ENCODE measurements around the gene TSPAN7.

The TSPAN7 gene

GRCh38 chrX:38649674-38650647 is 88.6 kb downstream of the TSPAN7 start:
- no peak overlapping the region for H3K4me3 ChIP-seq (ENCODE audit: low read length)
- no peak for TF ChIP-seq CTCF (conservative IDR thresholded peaks at IDR 0.05; ENCODE audit: low read depth, low read length)
- DNase-seq (ENCODE audit: low read depth): no peak

GRCh38 chrX:38651625-38652601 is 90.6 kb downstream of the TSPAN7 start:
- no peak for DNase-seq (ENCODE audit: low read depth)
- no peak for TF ChIP-seq CTCF (conservative IDR thresholded peaks at IDR 0.05; ENCODE audit: low read depth, low read length)
- H3K4me3 ChIP-seq (ENCODE audit: low read length): no peak overlapping the region

GRCh38 chrX:38652934-38653442 is 91.6 kb downstream of the TSPAN7 start:
- no peak for TF ChIP-seq CTCF (conservative IDR thresholded peaks at IDR 0.05; ENCODE audit: low read depth, low read length)
- no peak for DNase-seq (ENCODE audit: low read depth)

GRCh38 chrX:38654302-38654701 is 93.0 kb downstream of the TSPAN7 start:
- no peak overlapping the region for H3K4me3 ChIP-seq (ENCODE audit: low read length)
- TF ChIP-seq CTCF (conservative IDR thresholded peaks at IDR 0.05; ENCODE audit: low read depth, low read length): peak; percentile 57
- no peak for DNase-seq (ENCODE audit: low read depth)

More at GRCh38 chrX:38652934-38653442, 91.6 kb downstream of the TSPAN7 start:
- no peak overlapping the region for H3K4me3 ChIP-seq (ENCODE audit: low read length)

- TF ChIP-seq CTCF (conservative IDR thresholded peaks at IDR 0.05; ENCODE audit: low read depth, low read length): no peak
- no peak overlapping the region for H3K4me3 ChIP-seq (ENCODE audit: low read length)
- no peak for DNase-seq (ENCODE audit: low read depth)
Measured at GRCh38 chrX:38656350-38656915, 95.1 kb downstream of the TSPAN7 start.

GRCh38 chrX:38657562-38657961 is 96.2 kb downstream of the TSPAN7 start:
- TF ChIP-seq CTCF (conservative IDR thresholded peaks at IDR 0.05; ENCODE audit: low read depth, low read length): no peak

More at GRCh38 chrX:38657562-38657961, 96.2 kb downstream of the TSPAN7 start:
- no peak for DNase-seq (ENCODE audit: low read depth)
- no peak overlapping the region for H3K4me3 ChIP-seq (ENCODE audit: low read length)

Data from retinal pigment epithelial cell (primary cell).